GM10266 (cell line): ENCODE results near the gene PSMG4.

Experiments used
- DNase-seq: peaks from one replicate; pipeline ENCODE4 v3.0.0; 2012; ENCODE audit errors: extremely low spot score
- TF ChIP-seq, protein P1 (sequence below): IDR thresholded peaks from 2 replicates; pipeline ENCODE4 v1.5.1; 2012; ENCODE audit warnings: mild to moderate bottlenecking, low read depth; ENCODE audit not compliant: control insufficient read depth, insufficient read depth; ENCODE audit errors: missing control alignments

Gene PSMG4

DNA sequence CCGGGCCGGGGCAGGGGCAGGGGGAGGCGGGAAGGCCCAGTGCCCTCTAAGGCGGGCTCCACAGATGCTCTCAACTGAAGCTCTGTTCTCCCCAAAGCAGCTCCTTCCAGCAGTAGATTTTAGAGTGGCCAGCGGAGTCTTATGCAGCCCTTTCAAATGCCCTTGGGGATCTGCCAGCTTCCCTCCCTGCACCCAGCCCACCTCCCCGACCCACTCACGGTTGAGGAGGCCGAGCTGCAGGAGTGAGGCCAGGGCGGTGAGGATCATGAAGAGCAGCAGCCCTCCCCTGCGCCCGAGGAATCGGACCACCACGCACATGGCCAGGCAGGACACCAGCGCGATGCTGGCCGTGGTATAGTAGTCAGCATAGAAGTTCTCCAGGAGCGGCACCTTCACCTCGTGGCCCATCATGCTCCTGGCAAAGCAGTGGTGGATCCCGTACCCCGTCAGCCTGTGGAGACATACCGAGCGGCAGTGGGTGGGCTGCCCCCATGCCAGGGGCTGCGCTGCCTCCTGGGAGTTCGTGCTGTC, 28.0 kb downstream of the PSMG4 start:
- DNase-seq: no peak
- TF ChIP-seq, protein P1, sequence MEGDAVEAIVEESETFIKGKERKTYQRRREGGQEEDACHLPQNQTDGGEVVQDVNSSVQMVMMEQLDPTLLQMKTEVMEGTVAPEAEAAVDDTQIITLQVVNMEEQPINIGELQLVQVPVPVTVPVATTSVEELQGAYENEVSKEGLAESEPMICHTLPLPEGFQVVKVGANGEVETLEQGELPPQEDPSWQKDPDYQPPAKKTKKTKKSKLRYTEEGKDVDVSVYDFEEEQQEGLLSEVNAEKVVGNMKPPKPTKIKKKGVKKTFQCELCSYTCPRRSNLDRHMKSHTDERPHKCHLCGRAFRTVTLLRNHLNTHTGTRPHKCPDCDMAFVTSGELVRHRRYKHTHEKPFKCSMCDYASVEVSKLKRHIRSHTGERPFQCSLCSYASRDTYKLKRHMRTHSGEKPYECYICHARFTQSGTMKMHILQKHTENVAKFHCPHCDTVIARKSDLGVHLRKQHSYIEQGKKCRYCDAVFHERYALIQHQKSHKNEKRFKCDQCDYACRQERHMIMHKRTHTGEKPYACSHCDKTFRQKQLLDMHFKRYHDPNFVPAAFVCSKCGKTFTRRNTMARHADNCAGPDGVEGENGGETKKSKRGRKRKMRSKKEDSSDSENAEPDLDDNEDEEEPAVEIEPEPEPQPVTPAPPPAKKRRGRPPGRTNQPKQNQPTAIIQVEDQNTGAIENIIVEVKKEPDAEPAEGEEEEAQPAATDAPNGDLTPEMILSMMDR: no peak

DNA sequence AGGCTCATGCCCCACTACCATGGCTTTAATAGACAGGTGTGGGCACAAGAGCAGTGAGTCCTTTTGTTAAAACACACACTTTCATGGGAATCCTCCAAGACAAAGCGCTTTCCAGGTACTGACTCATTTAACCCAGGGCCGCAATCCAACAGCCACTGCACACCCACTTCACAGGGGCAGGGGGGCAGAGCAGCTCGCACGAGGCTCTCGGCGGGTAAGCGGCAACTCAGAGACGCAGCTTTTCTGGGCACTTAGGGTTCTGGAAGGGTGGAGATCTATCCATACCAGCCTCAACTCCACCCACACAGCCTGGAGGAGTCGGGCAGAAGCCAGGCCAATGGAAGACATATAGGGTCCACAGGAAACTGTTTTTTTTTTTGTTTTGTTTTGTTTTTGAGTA, 28.6 kb downstream of the PSMG4 start:
- no peak for DNase-seq
- TF ChIP-seq, protein P1: no peak

DNA sequence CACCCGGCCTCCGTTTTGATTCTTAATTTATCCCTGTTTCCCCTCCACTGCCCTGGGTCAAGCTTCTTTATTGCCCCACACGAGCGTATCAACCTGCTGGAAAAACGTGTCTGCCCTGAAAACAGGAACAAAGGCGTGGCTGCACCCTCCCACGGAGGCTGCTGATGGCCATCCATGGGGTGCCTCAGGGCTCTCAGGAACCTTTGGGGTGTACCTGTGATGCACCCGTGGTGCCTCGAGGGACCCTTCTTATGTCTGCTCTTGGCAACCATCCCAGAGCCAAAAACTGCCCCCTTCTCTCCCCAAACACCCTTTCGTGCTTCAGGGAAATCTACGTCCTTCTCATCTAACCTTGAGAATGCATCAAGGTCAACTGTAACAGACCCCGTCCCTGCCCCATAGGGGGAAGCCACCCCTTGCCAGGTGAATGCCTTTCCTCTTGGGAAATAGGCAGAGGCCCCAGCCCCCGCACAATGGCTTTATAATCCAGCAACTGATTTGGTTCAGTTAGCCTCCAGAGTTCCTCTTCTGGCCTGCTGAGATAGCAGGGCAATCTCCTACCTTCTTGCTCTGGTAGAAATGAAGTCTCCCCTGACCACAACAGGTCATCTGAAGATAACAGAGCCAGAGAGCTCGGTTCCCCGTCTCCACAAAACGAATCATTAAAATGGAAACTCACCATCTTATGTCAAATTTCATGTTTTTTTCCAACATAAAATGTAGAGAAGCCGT, 29.4 kb downstream of the PSMG4 start:
- TF ChIP-seq, protein P1: no peak
- DNase-seq: no peak

DNA sequence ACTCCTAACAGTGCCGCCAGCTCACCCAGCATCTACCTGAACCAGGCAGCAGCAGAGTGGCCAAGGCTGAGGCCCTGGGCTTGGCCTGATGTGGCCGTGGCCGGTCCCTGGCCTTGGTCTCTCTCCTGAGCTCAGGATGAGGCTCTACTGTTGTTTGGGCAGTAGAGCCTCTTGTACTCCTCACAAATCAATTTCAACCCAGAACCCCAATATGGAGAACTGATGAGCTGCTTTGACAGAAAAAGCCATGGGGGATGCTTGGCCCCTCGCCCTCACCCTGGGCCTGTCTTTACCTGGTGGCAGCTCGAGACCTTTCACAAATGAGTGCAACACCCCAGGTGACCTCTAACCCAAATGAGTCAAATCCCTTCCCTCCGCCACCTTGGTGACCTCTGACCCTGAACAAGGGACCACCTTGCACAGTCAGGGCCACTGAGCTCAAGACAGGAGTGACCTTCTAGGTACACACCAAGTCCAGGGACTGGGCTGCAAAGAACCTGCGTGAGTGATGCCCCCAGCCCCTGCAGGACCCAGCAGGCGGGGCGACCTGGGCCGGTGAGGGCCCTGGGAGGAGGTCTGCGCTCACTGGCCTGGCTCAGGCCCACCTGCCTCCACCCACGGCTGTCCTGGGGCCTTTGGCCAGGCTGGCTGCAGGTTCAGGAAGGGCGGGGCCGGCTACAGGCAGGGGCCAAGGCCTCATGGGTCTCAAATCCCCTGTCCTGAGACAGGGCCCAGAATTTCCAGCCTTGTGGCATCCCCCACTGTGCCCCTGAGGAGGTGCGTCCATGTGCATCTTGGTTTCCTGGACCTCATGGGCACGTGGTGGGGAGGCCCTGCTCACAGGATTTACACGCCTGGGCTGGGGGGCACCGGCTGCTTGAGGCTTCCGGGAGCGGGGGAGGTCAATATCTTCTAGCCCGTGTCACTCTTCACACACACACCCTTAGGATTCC, 30.2 kb downstream of the PSMG4 start:
- TF ChIP-seq, protein P1: no peak
- DNase-seq: no peak

DNA sequence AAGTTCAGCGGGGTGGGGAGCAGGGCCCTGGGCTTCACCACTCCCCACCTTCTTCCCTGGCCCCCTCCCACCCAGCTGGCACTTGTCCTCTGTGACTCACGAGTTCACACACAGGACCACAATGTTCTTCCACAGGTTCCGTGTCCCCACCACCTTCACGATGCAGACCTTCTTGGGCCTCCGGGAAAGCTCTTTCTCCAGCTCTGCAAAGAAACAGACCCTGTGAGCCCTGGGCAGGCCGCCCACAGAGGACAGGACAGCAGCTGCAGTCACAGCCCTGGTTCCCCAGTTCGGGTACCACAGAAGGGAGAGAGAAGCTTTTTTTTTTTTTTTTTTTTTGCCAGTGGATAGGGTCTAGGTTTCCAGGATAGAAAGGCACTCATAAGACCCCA, 30.9 kb downstream of the PSMG4 start:
- DNase-seq: no peak
- TF ChIP-seq, protein P1: no peak

GRCh38 chr6:3290149-3290930, 31.6 kb downstream of the PSMG4 start:
- TF ChIP-seq, protein P1: no peak

More at GRCh38 chr6:3290149-3290930, 31.6 kb downstream of the PSMG4 start:
- DNase-seq: no peak
